Measurements from ENCODE around the gene MYBPC3.

The MYBPC3 gene

DNA sequence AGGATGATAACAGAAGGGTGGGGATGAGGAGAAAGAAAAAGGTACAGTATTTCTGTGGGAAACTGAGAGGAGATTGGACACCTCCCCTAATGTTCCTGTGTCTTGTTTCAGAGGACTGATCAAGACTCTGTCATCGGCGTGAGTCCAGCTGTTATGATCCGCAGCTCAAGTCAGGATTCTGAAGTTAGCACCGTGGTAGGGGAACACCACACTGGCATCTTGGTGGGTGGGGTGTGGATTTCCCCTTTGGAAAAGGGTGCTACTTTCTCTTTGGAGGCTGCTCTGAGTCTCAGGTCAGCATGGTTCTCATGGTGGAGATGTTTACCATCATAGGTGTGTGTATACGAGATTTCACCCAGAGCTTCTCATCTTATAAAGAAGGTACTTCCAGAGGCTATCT is 57.1 kb downstream of the MYBPC3 start:
- peaks cover 21 to 85% of the 10 kb centered on the region in 2 donors for H3K36me3 ChIP-seq (replicated peaks in 1 of 2; ENCODE audit: control insufficient read depth in 2 of 2, insufficient read depth in 2 of 2, low read length in 2 of 2)
- H3K4me3 ChIP-seq (ENCODE audit: low read length in 2 of 2): no peak overlapping the region
- H3K9me3 ChIP-seq (replicated peaks in 1 of 2; ENCODE audit: control insufficient read depth in 2 of 2, insufficient read depth in 1 of 2, low read depth in 1 of 2, low read length in 2 of 2): peaks cover 0 to 2% of the 10 kb centered on the region in 2 donors
- H2AFZ ChIP-seq (ENCODE audit: low read length): no peak overlapping the region
- H2AK5ac ChIP-seq (ENCODE audit: low read depth, low read length): no peak overlapping the region
- no peaks in the 10 kb centered on the region for H3K4me1 ChIP-seq (ENCODE audit: control insufficient read depth in 2 of 2, insufficient read depth in 1 of 2, low read depth in 1 of 2, low read length in 2 of 2)
- no peak overlapping the region for H3K4ac ChIP-seq (ENCODE audit: low read length)
- H3K9ac ChIP-seq (ENCODE audit: low read depth, low read length, poor library complexity): no peak overlapping the region
- no peak overlapping the region for H2BK12ac ChIP-seq (ENCODE audit: low read length)
- no peak overlapping the region for H4K8ac ChIP-seq (ENCODE audit: low read depth, low read length)
- no peak overlapping the region for H3K27ac ChIP-seq (replicated peaks; ENCODE audit: low read length)
- no peaks in the 10 kb centered on the region for H3K27me3 ChIP-seq (ENCODE audit: control insufficient read depth in 3 of 3, insufficient read depth in 3 of 3, low read depth in 1 of 3, low read length in 3 of 3)
- H2BK15ac ChIP-seq (ENCODE audit: low read length): no peak overlapping the region
- no peak overlapping the region for H2BK5ac ChIP-seq (ENCODE audit: low read length)
- no peak overlapping the region for H3K4me2 ChIP-seq (ENCODE audit: insufficient read depth, low read length, poor library complexity, severe bottlenecking)
- DNase-seq (ENCODE audit: low spot score): no peak
- no peak overlapping the region for H2BK120ac ChIP-seq (ENCODE audit: low read depth, low read length)
- H3K14ac ChIP-seq (ENCODE audit: low read length): no peak overlapping the region
- no peaks in the 10 kb centered on the region for H3K79me1 ChIP-seq (ENCODE audit: low read depth, low read length)
- H4K91ac ChIP-seq (ENCODE audit: low read depth, low read length, poor library complexity): no peak overlapping the region
- no peak overlapping the region for H3K18ac ChIP-seq (ENCODE audit: low read length)
- no peak overlapping the region for H3K23ac ChIP-seq (ENCODE audit: low read depth, low read length, poor library complexity)
- WGBS, 2 donors (ENCODE audit: extremely low coverage in 2 of 2, insufficient read length in 2 of 2, insufficient replicate concordance in 1 of 2): no CpG with 5 or more reads among the region's 5 CpGs

DNA sequence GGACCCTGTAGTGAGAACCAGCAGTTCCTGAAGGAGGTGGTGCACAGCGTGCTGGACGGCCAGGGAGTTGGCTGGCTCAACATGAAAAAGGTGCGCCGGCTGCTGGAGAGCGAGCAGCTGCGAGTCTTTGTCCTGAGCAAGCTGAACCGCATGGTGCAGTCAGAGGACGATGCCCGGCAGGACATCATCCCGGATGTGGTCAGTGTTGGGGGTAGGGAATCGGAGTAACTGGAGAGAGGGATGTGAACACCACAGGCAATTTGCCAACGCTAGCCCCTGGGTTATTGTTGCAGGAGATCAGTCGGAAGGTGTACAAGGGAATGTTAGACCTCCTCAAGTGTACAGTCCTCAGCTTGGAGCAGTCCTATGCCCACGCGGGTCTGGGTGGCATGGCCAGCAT is 62.6 kb downstream of the MYBPC3 start:
- Histone ChIP-seq H3K27me3 (ENCODE audit: control insufficient read depth in 3 of 3, insufficient read depth in 3 of 3, low read depth in 1 of 3, low read length in 3 of 3) (no peaks in the 10 kb centered on the region), H3K18ac (ENCODE audit: low read length) (no peak overlapping the region), H3K9me3 (replicated peaks in 1 of 2; ENCODE audit: control insufficient read depth in 2 of 2, insufficient read depth in 1 of 2, low read depth in 1 of 2, low read length in 2 of 2) (no peaks in the 10 kb centered on the region), H3K4me3 (ENCODE audit: low read length in 2 of 2) (no peak overlapping the region), H2BK120ac (ENCODE audit: low read depth, low read length) (no peak overlapping the region), H3K36me3 (replicated peaks in 1 of 2; ENCODE audit: control insufficient read depth in 2 of 2, insufficient read depth in 2 of 2, low read length in 2 of 2) (peaks cover 46 to 93% of the 10 kb centered on the region in 2 donors), H3K9ac (ENCODE audit: low read depth, low read length, poor library complexity) (no peak overlapping the region), H2BK5ac (ENCODE audit: low read length) (no peak overlapping the region), H3K4ac (ENCODE audit: low read length) (no peak overlapping the region), H3K4me1 (ENCODE audit: control insufficient read depth in 2 of 2, insufficient read depth in 1 of 2, low read depth in 1 of 2, low read length in 2 of 2) (no peaks in the 10 kb centered on the region), H2AFZ (ENCODE audit: low read length) (no peak overlapping the region), H3K4me2 (ENCODE audit: insufficient read depth, low read length, poor library complexity, severe bottlenecking) (no peak overlapping the region), H3K23ac (ENCODE audit: low read depth, low read length, poor library complexity) (no peak overlapping the region), H3K79me1 (ENCODE audit: low read depth, low read length) (peaks cover 2% of the 10 kb centered on the region), H3K27ac (replicated peaks; ENCODE audit: low read length) (no peak overlapping the region), H2BK12ac (ENCODE audit: low read length) (no peak overlapping the region), H4K91ac (ENCODE audit: low read depth, low read length, poor library complexity) (no peak overlapping the region), H2BK15ac (ENCODE audit: low read length) (no peak overlapping the region), H3K14ac (ENCODE audit: low read length) (no peak overlapping the region), H2AK5ac (ENCODE audit: low read depth, low read length) (no peak overlapping the region), H4K8ac (ENCODE audit: low read depth, low read length) (no peak overlapping the region)
- no CpG with 5 or more reads among the region's 15 CpGs for WGBS, 2 donors (ENCODE audit: extremely low coverage in 2 of 2, insufficient read length in 2 of 2, insufficient replicate concordance in 1 of 2)
- DNase-seq (ENCODE audit: low spot score): no peak

DNA sequence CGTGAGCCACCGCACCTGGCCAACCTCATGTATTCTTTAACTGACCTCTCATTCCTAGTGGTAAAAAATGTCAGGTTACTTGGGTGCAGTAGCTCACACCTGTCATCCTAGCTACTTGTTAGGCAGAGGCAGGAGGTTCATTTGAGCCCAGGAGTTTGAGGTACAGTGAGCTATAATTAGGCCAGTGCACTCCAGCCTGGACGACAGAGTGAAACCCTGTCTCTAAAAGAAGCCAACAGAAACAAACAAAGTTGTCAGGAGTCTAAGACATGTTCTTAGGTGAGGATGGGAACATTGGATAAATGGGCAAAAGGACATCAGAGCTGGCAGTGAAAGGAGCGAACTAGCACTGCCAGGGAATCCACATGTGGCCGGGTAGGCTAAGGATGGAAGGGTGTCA is 64.4 kb downstream of the MYBPC3 start:
- Histone ChIP-seq H3K27me3 (ENCODE audit: control insufficient read depth in 3 of 3, insufficient read depth in 3 of 3, low read depth in 1 of 3, low read length in 3 of 3) (no peaks in the 10 kb centered on the region), H3K4me2 (ENCODE audit: insufficient read depth, low read length, poor library complexity, severe bottlenecking) (no peak overlapping the region), H3K4ac (ENCODE audit: low read length) (no peak overlapping the region), H3K27ac (replicated peaks; ENCODE audit: low read length) (no peak overlapping the region), H3K4me1 (ENCODE audit: control insufficient read depth in 2 of 2, insufficient read depth in 1 of 2, low read depth in 1 of 2, low read length in 2 of 2) (no peaks in the 10 kb centered on the region), H2BK5ac (ENCODE audit: low read length) (no peak overlapping the region), H3K36me3 (replicated peaks in 1 of 2; ENCODE audit: control insufficient read depth in 2 of 2, insufficient read depth in 2 of 2, low read length in 2 of 2) (peaks cover 56 to 90% of the 10 kb centered on the region in 2 donors), H2AFZ (ENCODE audit: low read length) (no peak overlapping the region), H3K18ac (ENCODE audit: low read length) (no peak overlapping the region), H4K8ac (ENCODE audit: low read depth, low read length) (no peak overlapping the region), H3K79me1 (ENCODE audit: low read depth, low read length) (peaks cover 2% of the 10 kb centered on the region), H2AK5ac (ENCODE audit: low read depth, low read length) (no peak overlapping the region), H3K9ac (ENCODE audit: low read depth, low read length, poor library complexity) (no peak overlapping the region), H2BK15ac (ENCODE audit: low read length) (no peak overlapping the region), H3K9me3 (replicated peaks in 1 of 2; ENCODE audit: control insufficient read depth in 2 of 2, insufficient read depth in 1 of 2, low read depth in 1 of 2, low read length in 2 of 2) (no peaks in the 10 kb centered on the region), H3K23ac (ENCODE audit: low read depth, low read length, poor library complexity) (no peak overlapping the region), H4K91ac (ENCODE audit: low read depth, low read length, poor library complexity) (no peak overlapping the region), H3K4me3 (ENCODE audit: low read length in 2 of 2) (no peak overlapping the region), H2BK12ac (ENCODE audit: low read length) (no peak overlapping the region), H2BK120ac (ENCODE audit: low read depth, low read length) (no peak overlapping the region), H3K14ac (ENCODE audit: low read length) (no peak overlapping the region)
- WGBS, 2 donors (ENCODE audit: extremely low coverage in 2 of 2, insufficient read length in 2 of 2, insufficient replicate concordance in 1 of 2): no CpG with 5 or more reads among the region's 5 CpGs
- no peak for DNase-seq (ENCODE audit: low spot score)

DNA sequence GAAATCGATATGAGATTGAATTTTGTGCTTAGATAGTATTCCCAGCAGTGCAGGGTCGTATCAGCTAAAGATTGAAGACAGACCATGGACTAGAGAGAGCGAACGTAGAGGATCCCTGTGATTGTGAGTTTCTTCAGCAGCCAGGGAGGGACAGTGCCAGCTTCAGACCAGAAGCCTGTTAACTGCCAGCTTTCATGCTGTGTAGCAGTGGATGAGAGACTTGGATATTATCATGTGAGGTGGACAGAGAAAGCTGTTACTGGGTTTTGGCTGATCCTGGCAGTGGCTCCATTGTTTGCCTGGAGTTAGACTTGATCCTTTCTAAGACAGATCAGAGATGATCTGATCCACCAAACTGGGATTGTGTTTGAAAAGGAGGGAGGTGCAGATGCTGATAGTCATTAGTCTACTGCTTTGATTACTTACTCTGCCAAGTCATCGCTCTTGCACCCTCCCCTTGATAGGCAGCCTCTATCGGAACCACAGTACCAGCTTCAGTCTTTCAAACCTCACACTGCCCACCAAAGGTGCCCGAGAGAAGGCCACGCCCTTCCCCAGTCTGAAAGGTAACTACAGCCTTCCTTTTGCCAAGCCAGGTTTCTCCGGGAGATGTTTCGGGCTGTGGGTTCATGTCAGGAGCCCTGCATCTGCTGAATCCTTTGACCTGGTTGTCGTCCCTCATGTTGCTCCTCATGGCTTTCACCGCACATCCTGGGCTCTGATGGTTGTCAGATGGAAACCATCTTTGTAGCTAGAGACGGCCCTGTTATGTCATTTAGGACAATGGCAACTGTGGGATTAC is 66.3 kb downstream of the MYBPC3 start:
- Histone ChIP-seq H3K27ac (replicated peaks; ENCODE audit: low read length) (no peak overlapping the region), H2BK5ac (ENCODE audit: low read length) (no peak overlapping the region), H3K18ac (ENCODE audit: low read length) (no peak overlapping the region), H2AK5ac (ENCODE audit: low read depth, low read length) (no peak overlapping the region), H3K23ac (ENCODE audit: low read depth, low read length, poor library complexity) (no peak overlapping the region), H3K14ac (ENCODE audit: low read length) (no peak overlapping the region), H2BK15ac (ENCODE audit: low read length) (no peak overlapping the region), H2AFZ (ENCODE audit: low read length) (no peak overlapping the region), H2BK12ac (ENCODE audit: low read length) (no peak overlapping the region), H3K9ac (ENCODE audit: low read depth, low read length, poor library complexity) (no peak overlapping the region), H2BK120ac (ENCODE audit: low read depth, low read length) (no peak overlapping the region), H4K91ac (ENCODE audit: low read depth, low read length, poor library complexity) (no peak overlapping the region), H3K4me1 (ENCODE audit: control insufficient read depth in 2 of 2, insufficient read depth in 1 of 2, low read depth in 1 of 2, low read length in 2 of 2) (no peaks in the 10 kb centered on the region), H3K79me1 (ENCODE audit: low read depth, low read length) (peaks cover 2% of the 10 kb centered on the region), H4K8ac (ENCODE audit: low read depth, low read length) (no peak overlapping the region), H3K4me3 (ENCODE audit: low read length in 2 of 2) (no peak overlapping the region), H3K4me2 (ENCODE audit: insufficient read depth, low read length, poor library complexity, severe bottlenecking) (no peak overlapping the region), H3K36me3 (replicated peaks in 1 of 2; ENCODE audit: control insufficient read depth in 2 of 2, insufficient read depth in 2 of 2, low read length in 2 of 2) (peaks cover 61 to 88% of the 10 kb centered on the region in 2 donors), H3K4ac (ENCODE audit: low read length) (no peak overlapping the region), H3K27me3 (ENCODE audit: control insufficient read depth in 3 of 3, insufficient read depth in 3 of 3, low read depth in 1 of 3, low read length in 3 of 3) (no peaks in the 10 kb centered on the region), H3K9me3 (replicated peaks in 1 of 2; ENCODE audit: control insufficient read depth in 2 of 2, insufficient read depth in 1 of 2, low read depth in 1 of 2, low read length in 2 of 2) (no peaks in the 10 kb centered on the region)
- DNase-seq (ENCODE audit: low spot score): no peak
- WGBS, 2 donors (ENCODE audit: extremely low coverage in 2 of 2, insufficient read length in 2 of 2, insufficient replicate concordance in 1 of 2): no CpG with 5 or more reads among the region's 13 CpGs

Measured in neuronal stem cell (in vitro differentiated cells).